Measurements from ENCODE around the gene ECHDC1.

The ECHDC1 gene

GRCh38 chr6:127302728-127303660, 40.4 kb downstream of the ECHDC1 start:
- Histone ChIP-seq H3K27ac (no peak overlapping the region), H3K79me2 (ENCODE audit: insufficient read depth, low read depth) (no peaks in the 10 kb centered on the region; the same call in 1 of the 2 replicates), H3K4me1 (ENCODE audit: low read depth, poor library complexity, severe bottlenecking) (no peaks in the 10 kb centered on the region), H3K9ac (no peak overlapping the region), H3K27me3 (ENCODE audit: insufficient read depth, low read depth) (no peaks in the 10 kb centered on the region), H3K4me3 (IDR thresholded peaks at IDR 0.05; ENCODE audit: insufficient read depth, low read depth, low read length) (no peak overlapping the region), H3K4me2 (no peak overlapping the region), H2AFZ (ENCODE audit: low read depth) (no peak overlapping the region), H4K20me1 (ENCODE audit: insufficient read depth) (no peaks in the 10 kb centered on the region), H3K36me3 (ENCODE audit: insufficient read depth) (no peaks in the 10 kb centered on the region)
- no peak; the same call in 1 of the 2 replicates for TF ChIP-seq CTCF (conservative IDR thresholded peaks at IDR 0.05; ENCODE audit: low read depth, low read length)

GRCh38 chr6:127301199-127301700, 42.2 kb downstream of the ECHDC1 start:
- H3K4me1 ChIP-seq (ENCODE audit: low read depth, poor library complexity, severe bottlenecking): peaks cover 3% of the 10 kb centered on the region
- H3K4me2 ChIP-seq: no peak overlapping the region
- no peaks in the 10 kb centered on the region for H3K27me3 ChIP-seq (ENCODE audit: insufficient read depth, low read depth)
- no peak overlapping the region for H3K4me3 ChIP-seq (IDR thresholded peaks at IDR 0.05; ENCODE audit: insufficient read depth, low read depth, low read length)
- H4K20me1 ChIP-seq (ENCODE audit: insufficient read depth): no peaks in the 10 kb centered on the region
- no peak overlapping the region for H2AFZ ChIP-seq (ENCODE audit: low read depth)
- TF ChIP-seq CTCF (conservative IDR thresholded peaks at IDR 0.05; ENCODE audit: low read depth, low read length): no peak
- H3K79me2 ChIP-seq (ENCODE audit: insufficient read depth, low read depth): no peaks in the 10 kb centered on the region
- H3K9ac ChIP-seq: no peak overlapping the region
- no peak overlapping the region for H3K27ac ChIP-seq
- H3K36me3 ChIP-seq (ENCODE audit: insufficient read depth): no peaks in the 10 kb centered on the region

- no peak for TF ChIP-seq CTCF (conservative IDR thresholded peaks at IDR 0.05; ENCODE audit: low read depth, low read length)
- H3K79me2 ChIP-seq (ENCODE audit: insufficient read depth, low read depth): no peaks in the 10 kb centered on the region
- H3K4me2 ChIP-seq: no peak overlapping the region
- no peaks in the 10 kb centered on the region for H4K20me1 ChIP-seq (ENCODE audit: insufficient read depth)
- H3K4me3 ChIP-seq (IDR thresholded peaks at IDR 0.05; ENCODE audit: insufficient read depth, low read depth, low read length): no peak overlapping the region
- H3K4me1 ChIP-seq (ENCODE audit: low read depth, poor library complexity, severe bottlenecking): peaks cover 3% of the 10 kb centered on the region
- H3K36me3 ChIP-seq (ENCODE audit: insufficient read depth): no peaks in the 10 kb centered on the region
- H3K9ac ChIP-seq: no peak overlapping the region
- H2AFZ ChIP-seq (ENCODE audit: low read depth): no peak overlapping the region
- H3K27me3 ChIP-seq (ENCODE audit: insufficient read depth, low read depth): no peaks in the 10 kb centered on the region
- no peak overlapping the region for H3K27ac ChIP-seq
Observed at GRCh38 chr6:127300411-127300810, 43.0 kb downstream of the ECHDC1 start.

GRCh38 chr6:127299522-127300240, 43.7 kb downstream of the ECHDC1 start:
- Histone ChIP-seq H2AFZ (ENCODE audit: low read depth) (no peak overlapping the region), H3K27ac (no peak overlapping the region), H3K4me1 (ENCODE audit: low read depth, poor library complexity, severe bottlenecking) (peaks cover 3% of the 10 kb centered on the region), H3K27me3 (ENCODE audit: insufficient read depth, low read depth) (no peaks in the 10 kb centered on the region), H3K36me3 (ENCODE audit: insufficient read depth) (no peaks in the 10 kb centered on the region), H3K4me3 (IDR thresholded peaks at IDR 0.05; ENCODE audit: insufficient read depth, low read depth, low read length) (no peak overlapping the region), H3K9ac (no peak overlapping the region), H3K4me2 (no peak overlapping the region), H3K79me2 (ENCODE audit: insufficient read depth, low read depth) (no peaks in the 10 kb centered on the region), H4K20me1 (ENCODE audit: insufficient read depth) (no peaks in the 10 kb centered on the region)
- TF ChIP-seq CTCF (conservative IDR thresholded peaks at IDR 0.05; ENCODE audit: low read depth, low read length): no peak

All from KMS-11 (cell line).